ENCODE measurements around the gene PAM. TPM values are rescaled to one million over a fixed set of nuclear protein-coding genes. Genes with fewer than 3 reads are reported as not detected.

The PAM gene
- total and polyA plus RNA-seq, 4 donors: 8.2 to 27.5 (median 13.7) TPM

DNA sequence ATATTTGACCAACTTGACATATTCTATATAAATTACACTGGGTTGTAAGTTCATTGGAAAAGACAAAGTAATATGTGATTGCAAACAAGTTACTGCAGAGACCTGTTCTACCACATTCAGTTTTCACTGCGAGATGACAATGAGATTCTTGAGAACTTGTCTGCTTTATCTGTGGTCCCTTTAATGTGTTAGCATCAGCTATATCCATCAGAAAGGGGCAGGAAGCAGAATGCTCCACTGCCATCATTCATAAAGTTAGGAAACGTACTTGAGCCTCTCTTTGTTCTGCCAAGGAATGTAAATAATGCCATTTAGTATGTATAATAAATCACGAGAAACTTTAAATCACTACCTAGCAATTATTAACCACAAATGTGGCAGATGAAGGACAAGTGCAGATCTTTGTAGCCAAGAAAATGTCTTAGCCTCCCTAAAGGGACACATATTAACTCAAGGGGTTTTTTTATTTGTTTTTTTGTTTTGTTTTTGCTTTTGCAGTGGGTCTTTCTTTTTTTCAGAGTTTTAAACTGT lies 305.4 kb downstream of the PAM start:
- H3K9me3 ChIP-seq (ENCODE audit: control insufficient read depth in 4 of 4, low read length in 3 of 4): no peaks in the 10 kb centered on the region
- 39% methylated on average over 3 of the region's 3 CpGs for WGBS
- no peaks in the 10 kb centered on the region for H3K36me3 ChIP-seq (ENCODE audit: control insufficient read depth in 4 of 4, insufficient read depth in 3 of 4, low read depth in 1 of 4, low read length in 3 of 4)
- no peaks in the 10 kb centered on the region for H3K27me3 ChIP-seq (ENCODE audit: control insufficient read depth in 4 of 4, insufficient read depth in 4 of 4, low read length in 3 of 4)
- H3K4me1 ChIP-seq (ENCODE audit: control insufficient read depth in 4 of 4, insufficient read depth in 4 of 4, low read length in 3 of 4): no peaks in the 10 kb centered on the region
- no peak for DNase-seq (ENCODE audit: low spot score)
- TF ChIP-seq FOXA1 (IDR thresholded peaks at IDR 0.05) (no peak), TAF1 (conservative IDR thresholded peaks at IDR 0.05) (no peak), JUND (IDR thresholded peaks at IDR 0.05) (no peak), YY1 (IDR thresholded peaks at IDR 0.05) (no peak), FOXA2 (IDR thresholded peaks at IDR 0.05) (no peak), HNF4A (conservative IDR thresholded peaks at IDR 0.05) (no peak), RXRA (IDR thresholded peaks at IDR 0.05) (no peak), GABPA (IDR thresholded peaks at IDR 0.05 in 1 of 2, conservative IDR thresholded peaks at IDR 0.05 in 1 of 2) (no peak), NR2F2 (IDR thresholded peaks at IDR 0.05) (no peak), SP1 (IDR thresholded peaks at IDR 0.05) (no peak), RAD21 (IDR thresholded peaks at IDR 0.05) (no peak)
- TF ChIP-seq, protein P1, sequence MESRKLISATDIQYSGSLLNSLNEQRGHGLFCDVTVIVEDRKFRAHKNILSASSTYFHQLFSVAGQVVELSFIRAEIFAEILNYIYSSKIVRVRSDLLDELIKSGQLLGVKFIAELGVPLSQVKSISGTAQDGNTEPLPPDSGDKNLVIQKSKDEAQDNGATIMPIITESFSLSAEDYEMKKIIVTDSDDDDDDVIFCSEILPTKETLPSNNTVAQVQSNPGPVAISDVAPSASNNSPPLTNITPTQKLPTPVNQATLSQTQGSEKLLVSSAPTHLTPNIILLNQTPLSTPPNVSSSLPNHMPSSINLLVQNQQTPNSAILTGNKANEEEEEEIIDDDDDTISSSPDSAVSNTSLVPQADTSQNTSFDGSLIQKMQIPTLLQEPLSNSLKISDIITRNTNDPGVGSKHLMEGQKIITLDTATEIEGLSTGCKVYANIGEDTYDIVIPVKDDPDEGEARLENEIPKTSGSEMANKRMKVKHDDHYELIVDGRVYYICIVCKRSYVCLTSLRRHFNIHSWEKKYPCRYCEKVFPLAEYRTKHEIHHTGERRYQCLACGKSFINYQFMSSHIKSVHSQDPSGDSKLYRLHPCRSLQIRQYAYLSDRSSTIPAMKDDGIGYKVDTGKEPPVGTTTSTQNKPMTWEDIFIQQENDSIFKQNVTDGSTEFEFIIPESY (IDR thresholded peaks at IDR 0.05): no peak
- TF ChIP-seq, protein P2, sequence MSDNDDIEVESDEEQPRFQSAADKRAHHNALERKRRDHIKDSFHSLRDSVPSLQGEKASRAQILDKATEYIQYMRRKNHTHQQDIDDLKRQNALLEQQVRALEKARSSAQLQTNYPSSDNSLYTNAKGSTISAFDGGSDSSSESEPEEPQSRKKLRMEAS (IDR thresholded peaks at IDR 0.05): no peak
- TF ChIP-seq, protein P3, sequence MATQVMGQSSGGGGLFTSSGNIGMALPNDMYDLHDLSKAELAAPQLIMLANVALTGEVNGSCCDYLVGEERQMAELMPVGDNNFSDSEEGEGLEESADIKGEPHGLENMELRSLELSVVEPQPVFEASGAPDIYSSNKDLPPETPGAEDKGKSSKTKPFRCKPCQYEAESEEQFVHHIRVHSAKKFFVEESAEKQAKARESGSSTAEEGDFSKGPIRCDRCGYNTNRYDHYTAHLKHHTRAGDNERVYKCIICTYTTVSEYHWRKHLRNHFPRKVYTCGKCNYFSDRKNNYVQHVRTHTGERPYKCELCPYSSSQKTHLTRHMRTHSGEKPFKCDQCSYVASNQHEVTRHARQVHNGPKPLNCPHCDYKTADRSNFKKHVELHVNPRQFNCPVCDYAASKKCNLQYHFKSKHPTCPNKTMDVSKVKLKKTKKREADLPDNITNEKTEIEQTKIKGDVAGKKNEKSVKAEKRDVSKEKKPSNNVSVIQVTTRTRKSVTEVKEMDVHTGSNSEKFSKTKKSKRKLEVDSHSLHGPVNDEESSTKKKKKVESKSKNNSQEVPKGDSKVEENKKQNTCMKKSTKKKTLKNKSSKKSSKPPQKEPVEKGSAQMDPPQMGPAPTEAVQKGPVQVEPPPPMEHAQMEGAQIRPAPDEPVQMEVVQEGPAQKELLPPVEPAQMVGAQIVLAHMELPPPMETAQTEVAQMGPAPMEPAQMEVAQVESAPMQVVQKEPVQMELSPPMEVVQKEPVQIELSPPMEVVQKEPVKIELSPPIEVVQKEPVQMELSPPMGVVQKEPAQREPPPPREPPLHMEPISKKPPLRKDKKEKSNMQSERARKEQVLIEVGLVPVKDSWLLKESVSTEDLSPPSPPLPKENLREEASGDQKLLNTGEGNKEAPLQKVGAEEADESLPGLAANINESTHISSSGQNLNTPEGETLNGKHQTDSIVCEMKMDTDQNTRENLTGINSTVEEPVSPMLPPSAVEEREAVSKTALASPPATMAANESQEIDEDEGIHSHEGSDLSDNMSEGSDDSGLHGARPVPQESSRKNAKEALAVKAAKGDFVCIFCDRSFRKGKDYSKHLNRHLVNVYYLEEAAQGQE (IDR thresholded peaks at IDR 0.05): no peak
- TF ChIP-seq, protein P4, sequence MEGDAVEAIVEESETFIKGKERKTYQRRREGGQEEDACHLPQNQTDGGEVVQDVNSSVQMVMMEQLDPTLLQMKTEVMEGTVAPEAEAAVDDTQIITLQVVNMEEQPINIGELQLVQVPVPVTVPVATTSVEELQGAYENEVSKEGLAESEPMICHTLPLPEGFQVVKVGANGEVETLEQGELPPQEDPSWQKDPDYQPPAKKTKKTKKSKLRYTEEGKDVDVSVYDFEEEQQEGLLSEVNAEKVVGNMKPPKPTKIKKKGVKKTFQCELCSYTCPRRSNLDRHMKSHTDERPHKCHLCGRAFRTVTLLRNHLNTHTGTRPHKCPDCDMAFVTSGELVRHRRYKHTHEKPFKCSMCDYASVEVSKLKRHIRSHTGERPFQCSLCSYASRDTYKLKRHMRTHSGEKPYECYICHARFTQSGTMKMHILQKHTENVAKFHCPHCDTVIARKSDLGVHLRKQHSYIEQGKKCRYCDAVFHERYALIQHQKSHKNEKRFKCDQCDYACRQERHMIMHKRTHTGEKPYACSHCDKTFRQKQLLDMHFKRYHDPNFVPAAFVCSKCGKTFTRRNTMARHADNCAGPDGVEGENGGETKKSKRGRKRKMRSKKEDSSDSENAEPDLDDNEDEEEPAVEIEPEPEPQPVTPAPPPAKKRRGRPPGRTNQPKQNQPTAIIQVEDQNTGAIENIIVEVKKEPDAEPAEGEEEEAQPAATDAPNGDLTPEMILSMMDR (IDR thresholded peaks at IDR 0.05; ENCODE audit: low read depth, low read length, missing input control): no peak
- TF ChIP-seq, protein P5, sequence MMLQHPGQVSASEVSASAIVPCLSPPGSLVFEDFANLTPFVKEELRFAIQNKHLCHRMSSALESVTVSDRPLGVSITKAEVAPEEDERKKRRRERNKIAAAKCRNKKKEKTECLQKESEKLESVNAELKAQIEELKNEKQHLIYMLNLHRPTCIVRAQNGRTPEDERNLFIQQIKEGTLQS (IDR thresholded peaks at IDR 0.05): no peak
- no peak overlapping the region for H3K4me3 ChIP-seq (ENCODE audit: low read depth in 1 of 3, low read length in 3 of 3)
- no peak overlapping the region for H3K9ac ChIP-seq (ENCODE audit: low read depth in 1 of 2, low read length in 2 of 2)
- H3K27ac ChIP-seq (ENCODE audit: low read depth in 1 of 2, low read length in 2 of 2): no peak overlapping the region

DNA sequence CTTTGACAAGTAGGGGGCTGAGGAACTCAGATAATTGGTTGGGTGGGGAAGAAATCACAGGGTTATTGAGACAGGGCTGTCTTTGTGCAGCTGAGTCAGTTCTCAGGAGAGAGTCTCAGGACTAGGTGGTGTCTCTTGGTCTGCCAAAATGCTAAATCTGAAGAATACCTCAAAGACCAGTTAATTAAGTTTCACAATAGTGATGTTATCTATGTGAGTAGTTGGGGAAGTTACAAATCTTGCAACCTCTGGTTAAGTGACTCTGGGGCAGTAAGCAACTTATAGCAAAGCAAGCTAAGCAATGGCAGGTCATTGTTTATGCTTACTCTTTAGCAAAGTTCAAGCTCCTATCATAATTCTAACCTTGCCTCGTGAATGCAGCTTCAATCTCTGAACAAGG lies 311.2 kb downstream of the PAM start:
- H3K9ac ChIP-seq (ENCODE audit: low read depth in 1 of 2, low read length in 2 of 2): no peak overlapping the region
- no peaks in the 10 kb centered on the region for H3K36me3 ChIP-seq (ENCODE audit: control insufficient read depth in 4 of 4, insufficient read depth in 3 of 4, low read depth in 1 of 4, low read length in 3 of 4)
- no peak for DNase-seq (ENCODE audit: low spot score)
- no peaks in the 10 kb centered on the region for H3K9me3 ChIP-seq (ENCODE audit: control insufficient read depth in 4 of 4, low read length in 3 of 4)
- no peak overlapping the region for H3K4me3 ChIP-seq (ENCODE audit: low read depth in 1 of 3, low read length in 3 of 3)
- no peaks in the 10 kb centered on the region for H3K27me3 ChIP-seq (ENCODE audit: control insufficient read depth in 4 of 4, insufficient read depth in 4 of 4, low read length in 3 of 4)
- H3K4me1 ChIP-seq (ENCODE audit: control insufficient read depth in 4 of 4, insufficient read depth in 4 of 4, low read length in 3 of 4): no peaks in the 10 kb centered on the region
- no peak overlapping the region for H3K27ac ChIP-seq (ENCODE audit: low read depth in 1 of 2, low read length in 2 of 2)
- WGBS: 65% methylated on average over 1 of the region's 1 CpG
- TF ChIP-seq EGR1 (IDR thresholded peaks at IDR 0.05; ENCODE audit: low read depth in 2 of 2): no peak
- TF ChIP-seq, protein P4 (IDR thresholded peaks at IDR 0.05; ENCODE audit: low read depth, low read length, missing input control): no peak
- TF ChIP-seq TAF1 (conservative IDR thresholded peaks at IDR 0.05): no peak
- no peak for TF ChIP-seq GABPA (IDR thresholded peaks at IDR 0.05 in 1 of 2, conservative IDR thresholded peaks at IDR 0.05 in 1 of 2)
- TF ChIP-seq JUND (IDR thresholded peaks at IDR 0.05): no peak
- no peak for TF ChIP-seq FOXA2 (IDR thresholded peaks at IDR 0.05)
- TF ChIP-seq SP1 (IDR thresholded peaks at IDR 0.05): no peak
- no peak for TF ChIP-seq RAD21 (IDR thresholded peaks at IDR 0.05)
- no peak for TF ChIP-seq FOXA1 (IDR thresholded peaks at IDR 0.05)
- TF ChIP-seq, protein P3 (IDR thresholded peaks at IDR 0.05): no peak
- TF ChIP-seq, protein P5 (IDR thresholded peaks at IDR 0.05): no peak
